H1 (cell line): ENCODE results near the gene KIF11. TPM values are rescaled to one million over a fixed set of nuclear protein-coding genes. Genes with fewer than 3 reads are reported as not detected.

Source experiments
- CTCF ChIA-PET: fragments of 300-600 bp; sonication (Branson Sonifier 250); formaldehyde crosslinking; loops from one replicate; lab custom pipeline; 2021; ENCODE audit not compliant: partially characterized antibody; lab: Charles Lee
- POLR2A ChIA-PET: fragments of 300-600 bp; sonication (Branson Sonifier 250); formaldehyde crosslinking; loops from one replicate; lab custom pipeline; 2021; ENCODE audit warnings: inconsistent platforms; ENCODE audit not compliant: partially characterized antibody; lab: Charles Lee
- DNase-seq, 2 experiments: peaks; one replicate each; pipeline versions ENCODE4 v3.0.0 to v3.0.0-alpha.2; 2010 to 2022; ENCODE audit warnings: low spot score in 2 of 2, low read depth in 1 of 2, mixed read lengths in 1 of 2
- FAIRE-seq: peaks from 2 replicates; lab custom pipeline; 2011; peaks lifted over from hg19 to GRCh38; lab: Jason Lieb, UNC
- H2AFZ ChIP-seq: 2 replicates; pipeline ENCODE4 v1.8.1; 2012; ENCODE audit warnings: low read length, inconsistent platforms
- H2AK5ac ChIP-seq: 2 replicates; pipeline ENCODE4 v1.6.1; 2013; ENCODE audit warnings: low read depth, low read length
- H2BK120ac ChIP-seq: replicated peaks from 2 replicates; pipeline ENCODE3; 2013; ENCODE audit warnings: low read depth, low read length, inconsistent platforms
- H2BK12ac ChIP-seq: 2 replicates; pipeline ENCODE4 v1.6.1; 2013; ENCODE audit warnings: low read depth, low read length
- H2BK15ac ChIP-seq: 2 replicates; pipeline ENCODE4 v1.6.1; 2013; ENCODE audit warnings: low read length
- H2BK20ac ChIP-seq: 2 replicates; pipeline ENCODE4 v1.6.1; 2013; ENCODE audit warnings: low read length
- H2BK5ac ChIP-seq: 2 replicates; pipeline ENCODE4 v1.6.1; 2013; ENCODE audit warnings: low read depth, low read length
- H3K14ac ChIP-seq: 2 replicates; pipeline ENCODE4 v1.6.1; 2013; ENCODE audit warnings: inconsistent platforms; ENCODE audit not compliant: insufficient read length
- H3K18ac ChIP-seq: 2 replicates; pipeline ENCODE4 v1.6.1; 2013; ENCODE audit warnings: low read length; ENCODE audit errors: extremely low read depth
- H3K23ac ChIP-seq: 2 replicates; pipeline ENCODE4 v1.6.1; 2013; ENCODE audit warnings: inconsistent platforms; ENCODE audit not compliant: insufficient read length
- H3K23me2 ChIP-seq: 2 replicates; pipeline ENCODE4 v1.6.1; 2013; ENCODE audit warnings: low read depth, low read length
- H3K27ac ChIP-seq: 2 replicates; pipeline ENCODE4 v1.6.1; 2011; ENCODE audit warnings: low read depth, low read length, inconsistent platforms
- H3K27me3 ChIP-seq, 4 experiments: replicated peaks in 1 of 4; 1 replicate in 1 of 4; 2 replicates in 3 of 4; pipeline versions ENCODE4 v1.6.1 to v1.8.1; 2011 to 2013; ENCODE audit warnings: low read length in 3 of 4, mild to moderate bottlenecking in 3 of 4, inconsistent platforms in 2 of 4, mixed read lengths in 2 of 4, moderate library complexity in 1 of 4; ENCODE audit not compliant: control insufficient read depth in 3 of 4, insufficient read depth in 3 of 4; ENCODE audit errors: extremely low read depth in 1 of 4
- H3K36me3 ChIP-seq, 4 experiments: 2 replicates each; pipeline versions ENCODE4 v1.6.1 to v1.8.1; 2011 to 2013; ENCODE audit warnings: mild to moderate bottlenecking in 4 of 4, low read length in 3 of 4, moderate library complexity in 2 of 4, control low read depth in 1 of 4, inconsistent platforms in 1 of 4; ENCODE audit not compliant: insufficient read depth in 4 of 4, control insufficient read depth in 2 of 4
- H3K4ac ChIP-seq: replicated peaks from 2 replicates; pipeline ENCODE3; 2013; ENCODE audit warnings: low read length, low read depth, mixed read lengths, inconsistent platforms; ENCODE audit not compliant: insufficient read length
- H3K4me1 ChIP-seq, 4 experiments: replicated peaks in 1 of 4; 1 replicate in 1 of 4; 2 replicates in 3 of 4; pipeline versions ENCODE4 v1.6.1 to v1.8.1; 2011 to 2013; ENCODE audit warnings: low read length in 3 of 4, inconsistent platforms in 2 of 4, mixed read lengths in 1 of 4; ENCODE audit not compliant: insufficient read depth in 4 of 4, control insufficient read depth in 3 of 4
- H3K4me2 ChIP-seq, 2 experiments: 2 replicates each; pipeline versions ENCODE4 v1.6.1 to v1.8.1; 2011 to 2013; ENCODE audit warnings: low read depth in 2 of 2, low read length in 2 of 2, control low read depth in 1 of 2, inconsistent platforms in 1 of 2, mild to moderate bottlenecking in 1 of 2; ENCODE audit not compliant: insufficient read depth in 1 of 2
- H3K4me3 ChIP-seq, 4 experiments: fragments of 200-600, 300-600 bp in 1 of 4; sonication (generic), shearing (Covaris generic), sonication (Bioruptor Twin) in 1 of 4; 2 replicates each; pipeline versions ENCODE4 v1.5.1 to v1.8.1; 2011 to 2016; ENCODE audit warnings: low read length in 4 of 4, low read depth in 3 of 4, control low read depth in 2 of 4, inconsistent platforms in 2 of 4, mild to moderate bottlenecking in 2 of 4, mixed read lengths in 1 of 4, moderate library complexity in 1 of 4; ENCODE audit not compliant: insufficient read depth in 2 of 4; ENCODE audit errors: extremely low read depth in 1 of 4
- H3K56ac ChIP-seq: replicated peaks from 2 replicates; pipeline ENCODE3; 2013; ENCODE audit warnings: low read depth, mild to moderate bottlenecking, mixed read lengths, low read length, inconsistent platforms; ENCODE audit not compliant: insufficient read length
- H3K79me1 ChIP-seq: 2 replicates; pipeline ENCODE4 v1.6.1; 2013; ENCODE audit warnings: low read depth, low read length, control low read depth
- H3K79me2 ChIP-seq, 2 experiments: 2 replicates each; pipeline versions ENCODE4 v1.6.1 to v1.8.1; 2012 to 2013; ENCODE audit warnings: low read length in 2 of 2, mild to moderate bottlenecking in 2 of 2, inconsistent platforms in 1 of 2; ENCODE audit not compliant: insufficient read depth in 2 of 2, control insufficient read depth in 1 of 2
- H3K9ac ChIP-seq, 4 experiments: replicated peaks in 1 of 4; 1 replicate in 1 of 4; 2 replicates in 3 of 4; pipeline versions ENCODE4 v1.6.1 to v1.8.1; 2011 to 2013; ENCODE audit warnings: low read depth in 3 of 4, low read length in 3 of 4, control low read depth in 2 of 4, mild to moderate bottlenecking in 2 of 4, moderate library complexity in 2 of 4, inconsistent platforms in 1 of 4; ENCODE audit errors: extremely low read depth in 1 of 4
- H3K9me3 ChIP-seq, 2 experiments: 2 replicates each; pipeline versions ENCODE4 v1.6.1 to v1.8.1; 2012 to 2013; ENCODE audit warnings: mild to moderate bottlenecking in 2 of 2, moderate library complexity in 2 of 2, control low read depth in 1 of 2, inconsistent platforms in 1 of 2, low read depth in 1 of 2, low read length in 1 of 2, mixed read lengths in 1 of 2; ENCODE audit not compliant: insufficient read depth in 2 of 2
- H4K20me1 ChIP-seq, 2 experiments: replicated peaks in 1 of 2; 2 replicates each; pipeline versions ENCODE3 to v1.8.1; 2011 to 2013; ENCODE audit warnings: inconsistent platforms in 2 of 2, low read length in 2 of 2, mild to moderate bottlenecking in 1 of 2; ENCODE audit not compliant: insufficient read depth in 2 of 2, control insufficient read depth in 1 of 2
- H4K5ac ChIP-seq: 2 replicates; pipeline ENCODE4 v1.6.1; 2013; ENCODE audit warnings: low read length, low read depth, mixed read lengths, inconsistent platforms; ENCODE audit not compliant: insufficient read length
- H4K8ac ChIP-seq: 2 replicates; pipeline ENCODE4 v1.8.0; 2013; ENCODE audit warnings: mild to moderate bottlenecking, moderate library complexity, low read length, inconsistent platforms; ENCODE audit not compliant: insufficient read depth; ENCODE audit errors: extremely low read depth
- H4K91ac ChIP-seq: replicated peaks from 2 replicates; pipeline ENCODE3; 2013; ENCODE audit warnings: low read length, mixed read lengths, inconsistent platforms; ENCODE audit not compliant: insufficient read length
- FOSL1 ChIP-seq: IDR thresholded peaks from 2 replicates; pipeline ENCODE4 v1.6.1; 2011; ENCODE audit warnings: mild to moderate bottlenecking, low read depth, low read length, moderate library complexity; ENCODE audit not compliant: insufficient read depth
- KDM1A ChIP-seq: fragments of 200-600, 300-600 bp; sonication (generic); IDR thresholded peaks from 2 replicates; pipeline ENCODE4 v1.7.1; 2016; ENCODE audit warnings: mild to moderate bottlenecking, low read length, borderline replicate concordance
- MAFK ChIP-seq: IDR thresholded peaks from 2 replicates; pipeline ENCODE4 v1.6.1; 2012; ENCODE audit warnings: low read depth, mild to moderate bottlenecking, improper control_type of control experiment, low read length
- POLR2AphosphoS5 ChIP-seq: IDR thresholded peaks from 2 replicates; pipeline ENCODE4 v1.6.1; 2011; ENCODE audit warnings: low read depth, low read length
- WGBS, 2 experiments: shearing (Covaris generic) in 1 of 2; methylation state at CpG; one replicate each; pipeline versions ENCODE4 v1.1.6 to v1.1.7; 2013 to 2015; ENCODE audit warnings: low lambda C conversion rate in 2 of 2, mixed read lengths in 2 of 2, inconsistent platforms in 1 of 2, low coverage in 1 of 2, missing lambda C conversion rate in 1 of 2; ENCODE audit not compliant: insufficient replicate concordance in 2 of 2, insufficient coverage in 1 of 2, insufficient read length in 1 of 2; ENCODE audit errors: extremely low coverage in 1 of 2, missing lambda C conversion rate in 1 of 2; 5-methylcytosine and 5-hydroxymethylcytosine counted together
- polyA plus RNA-seq, 7 experiments: library from polyadenylated mRNA; depleted of rRNA in 3 of 7; stranded (reverse) in 5 of 7; unstranded in 2 of 7; fragments of >200 nt in 5 of 7; fragments of 200-250 nt in 2 of 7; gene quantifications; 1 replicate in 5 of 7; 2 replicates in 1 of 7; 4 replicates in 1 of 7; pipeline versions ENCODE4 v1.2.1 to v1.2.3, GENCODE V29; 2011 to 2013; ENCODE audit warnings: missing spikeins in 2 of 7, mixed read lengths in 2 of 7
- total RNA-seq: library from RNA; stranded (reverse); fragmentation: NEBNext Ultra II Directional; extraction: Animal tissue kit (Norgen Biotek cat#: 25700); gene quantifications from 2 replicates; pipeline ENCODE4 v1.2.1, GENCODE V29; 2021

KIF11 gene
- total and polyA plus RNA-seq, 2 of the 8 experiments (the other 6 are each of a cell fraction or from before 2014, with no cell fraction given): 11.1 to 59.2 TPM

DNA sequence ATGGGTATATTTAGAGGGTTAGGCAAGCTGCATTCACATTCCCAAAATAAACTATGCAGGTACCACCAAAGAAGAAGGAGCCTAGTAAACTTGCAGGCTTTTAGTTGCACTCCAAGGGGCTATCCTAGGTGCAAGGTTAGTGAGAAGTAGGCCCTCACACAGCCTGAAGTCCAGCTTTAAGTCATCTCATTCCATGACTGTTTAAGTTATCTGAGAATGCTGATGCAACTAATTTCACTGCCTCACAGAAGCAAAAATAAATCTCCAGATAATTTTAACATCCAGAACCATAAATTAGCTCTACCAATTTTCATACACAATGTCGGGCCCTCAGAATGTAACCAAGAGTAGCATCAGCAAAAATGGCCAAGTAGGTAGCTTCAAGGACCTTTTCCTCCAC is 62.5 kb downstream of the KIF11 start:
- ChIA-PET POLR2A (interaction anchor here (0.6 to 1.6 kb wide), 3 partner anchors 13 to 948 kb away, joined by 3 to 5 read pairs (median 4); no protein-coding TSS in a partner anchor), CTCF (interaction anchor here (0.6 to 1.4 kb wide), 2 partner anchors 11 to 1567 kb away, joined by 3 to 5 read pairs; no protein-coding TSS in a partner anchor)
- no peaks in the 10 kb centered on the region for H3K27me3 ChIP-seq
- no peaks in the 10 kb centered on the region for H3K79me1 ChIP-seq
- peaks cover 0 to 3% (median 0%) of the 10 kb centered on the region in 4 experiments; a peak in 1 of 7 replicates for H3K4me1 ChIP-seq
- H2BK5ac ChIP-seq: no peak overlapping the region
- H3K23ac ChIP-seq: no peak overlapping the region
- no peak overlapping the region for H3K27ac ChIP-seq
- H3K79me2 ChIP-seq: no peaks in the 10 kb centered on the region
- FAIRE-seq (no peak), DNase-seq (no peak)
- H3K23me2 ChIP-seq: no peaks in the 10 kb centered on the region; the same call in 1 of the 2 replicates
- no peak overlapping the region for H2AK5ac ChIP-seq
- no peak overlapping the region for H2BK20ac ChIP-seq
- no peak overlapping the region for H2AFZ ChIP-seq
- H3K18ac ChIP-seq: no peak overlapping the region
- no peak overlapping the region for H4K5ac ChIP-seq
- H3K9ac ChIP-seq: no peak overlapping the region
- H3K56ac ChIP-seq: no peak overlapping the region
- no peak overlapping the region for H3K4me2 ChIP-seq
- H4K20me1 ChIP-seq: no peaks in the 10 kb centered on the region
- peaks cover 6 to 37% (median 26%) of the 10 kb centered on the region in 4 experiments for H3K36me3 ChIP-seq
- TF ChIP-seq MAFK (no peak), FOSL1 (no peak), POLR2AphosphoS5 (0 out of 2 replicates have a peak, but pooled peaks have one; percentile 21), KDM1A (no peak)
- no peak overlapping the region for H2BK12ac ChIP-seq
- 85% methylated on average over 1 of the region's 1 CpG; no CpG with 5 or more reads in 1 of the 2 experiments for WGBS, 2 experiments
- no peak overlapping the region for H3K14ac ChIP-seq
- no peak overlapping the region for H3K4me3 ChIP-seq
- no peak overlapping the region for H3K4ac ChIP-seq
- H3K9me3 ChIP-seq: no peaks in the 10 kb centered on the region
- H4K91ac ChIP-seq: no peak overlapping the region
- no peak overlapping the region for H4K8ac ChIP-seq
- H2BK15ac ChIP-seq: no peak overlapping the region
- no peak overlapping the region for H2BK120ac ChIP-seq
